HG02885 (cell line): ENCODE measurements around the gene FAM193B.
A peak's percentile ranks its signal among the peaks of the same experiment; 100 is the strongest.

ENCODE experiments used
- ATAC-seq: cut with Tn5 transposase; IDR thresholded peaks from one replicate; pipeline ENCODE4 v1.9.1; 2021; ENCODE audit warnings: mild to moderate bottlenecking; ENCODE audit not compliant: unreplicated experiment, poor library complexity

FAM193B gene

GRCh38 chr5:177554474-177555111 lies at the start of gene FAM193B:
Gene FAM193B, minus strand, starts transcription at chr5:177554563. Its CDS starts 105 bp downstream, at chr5:177554458.
- peak; percentile 92 for ATAC-seq

- no peak for ATAC-seq
These were observed 49.8 kb upstream of the FAM193B start for GRCh38 chr5:177604116-177604521.

- ATAC-seq: no peak
These were observed 49.3 kb upstream of the FAM193B start for GRCh38 chr5:177603631-177604030.

GRCh38 chr5:177602458-177602830 lies 48.1 kb upstream of the FAM193B start:
- ATAC-seq: no peak

- no peak for ATAC-seq
These were observed 47.5 kb upstream of the FAM193B start for GRCh38 chr5:177601577-177602457.

GRCh38 chr5:177601126-177601525 lies 46.8 kb upstream of the FAM193B start:
- no peak for ATAC-seq

- no peak for ATAC-seq
These were observed 46.2 kb upstream of the FAM193B start for GRCh38 chr5:177600508-177601018.

- peak; percentile 89 for ATAC-seq
These were observed 45.6 kb upstream of the FAM193B start, which contains the start of gene B4GALT7 for GRCh38 chr5:177599731-177600507. Gene B4GALT7, plus strand, starts transcription at chr5:177600132. Its CDS starts 79 bp downstream, at chr5:177600211.

GRCh38 chr5:177598477-177598876 lies 44.1 kb upstream of the FAM193B start:
- no peak for ATAC-seq

- no peak for ATAC-seq
These were observed 42.4 kb upstream of the FAM193B start for GRCh38 chr5:177596775-177597238.

GRCh38 chr5:177595991-177596774 lies 41.8 kb upstream of the FAM193B start:
- ATAC-seq: no peak

- no peak for ATAC-seq
These were observed 40.7 kb upstream of the FAM193B start for GRCh38 chr5:177595026-177595585.

- no peak for ATAC-seq
These were observed 39.7 kb upstream of the FAM193B start for GRCh38 chr5:177594071-177594470.

GRCh38 chr5:177593511-177593910 lies 39.1 kb upstream of the FAM193B start:
- ATAC-seq: no peak

GRCh38 chr5:177592905-177593304 lies 38.5 kb upstream of the FAM193B start:
- no peak for ATAC-seq

GRCh38 chr5:177592010-177592834 lies 37.9 kb upstream of the FAM193B start, which contains the start of gene TMED9:
Gene TMED9, plus strand, starts transcription at chr5:177592203. Its CDS starts 12 bp downstream, at chr5:177592215.
- ATAC-seq: peak; percentile 93

GRCh38 chr5:177591690-177592009 lies 37.3 kb upstream of the FAM193B start:
- ATAC-seq: no peak

GRCh38 chr5:177590406-177590805 lies 36.0 kb upstream of the FAM193B start:
- no peak for ATAC-seq
